ENCODE measurements around the gene MESP2. TPM values are rescaled to one million over a fixed set of nuclear protein-coding genes. Genes with fewer than 3 reads are reported as not detected.

Gene MESP2
- total and polyA plus RNA-seq, 2 of the 13 experiments (the other 11 are each of a cell fraction or from before 2014, with no cell fraction given), result not detected

- TF ChIP-seq DR1 (CRISPR knock-in tag; IDR thresholded peaks at IDR 0.05) (0 out of 2 replicates have a peak, but pooled peaks have one; percentile 19), GTF2F1 (IDR thresholded peaks at IDR 0.05; ENCODE audit: low read length) (no peak), ZNF629 (CRISPR knock-in tag; conservative IDR thresholded peaks at IDR 0.05) (peak; percentile 87), HDAC1 (CRISPR knock-in tag; IDR thresholded peaks at IDR 0.05) (peak; percentile 7; the same call in 1 of the 2 replicates), TARDBP (CRISPR knock-in tag; IDR thresholded peaks at IDR 0.05) (0 out of 2 replicates have a peak, but pooled peaks have one; percentile 37), FOXK1 (CRISPR knock-in tag; IDR thresholded peaks at IDR 0.05; ENCODE audit: borderline replicate concordance, low read depth) (no peak), SALL1 (CRISPR knock-in tag; IDR thresholded peaks at IDR 0.05) (0 out of 2 replicates have a peak, but pooled peaks have one; percentile 14), EZH2 (conservative IDR thresholded peaks at IDR 0.05; ENCODE audit: low read depth, low read length) (no peak), ZNF430 (CRISPR knock-in tag; IDR thresholded peaks at IDR 0.05) (0 out of 2 replicates have a peak, but pooled peaks have one; percentile 52), ADNP (CRISPR knock-in tag; IDR thresholded peaks at IDR 0.05) (0 out of 2 replicates have a peak, but pooled peaks have one; percentile 17), TEAD3 (CRISPR knock-in tag; optimal IDR thresholded peaks at IDR 0.05; ENCODE audit: borderline replicate concordance) (peak; percentile 27), RBFOX2 (IDR thresholded peaks at IDR 0.05; ENCODE audit: low read depth, low read length) (no peak), TBX2 (CRISPR knock-in tag; IDR thresholded peaks at IDR 0.05; ENCODE audit: borderline replicate concordance) (peak; percentile 25; the same call in 1 of the 2 replicates), KLF11 (CRISPR knock-in tag; IDR thresholded peaks at IDR 0.05) (no peak), BORCS8-MEF2B (CRISPR knock-in tag; IDR thresholded peaks at IDR 0.05) (0 out of 2 replicates have a peak, but pooled peaks have one; percentile 17), NBN (conservative IDR thresholded peaks at IDR 0.05) (no peak)
- TF ChIP-seq, protein P1, sequence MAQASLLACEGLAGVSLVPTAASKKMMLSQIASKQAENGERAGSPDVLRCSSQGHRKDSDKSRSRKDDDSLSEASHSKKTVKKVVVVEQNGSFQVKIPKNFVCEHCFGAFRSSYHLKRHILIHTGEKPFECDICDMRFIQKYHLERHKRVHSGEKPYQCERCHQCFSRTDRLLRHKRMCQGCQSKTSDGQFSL (CRISPR knock-in tag; IDR thresholded peaks at IDR 0.05), result peak; percentile 57; the same call in 1 of the 2 replicates
- TF ChIP-seq, protein P2, sequence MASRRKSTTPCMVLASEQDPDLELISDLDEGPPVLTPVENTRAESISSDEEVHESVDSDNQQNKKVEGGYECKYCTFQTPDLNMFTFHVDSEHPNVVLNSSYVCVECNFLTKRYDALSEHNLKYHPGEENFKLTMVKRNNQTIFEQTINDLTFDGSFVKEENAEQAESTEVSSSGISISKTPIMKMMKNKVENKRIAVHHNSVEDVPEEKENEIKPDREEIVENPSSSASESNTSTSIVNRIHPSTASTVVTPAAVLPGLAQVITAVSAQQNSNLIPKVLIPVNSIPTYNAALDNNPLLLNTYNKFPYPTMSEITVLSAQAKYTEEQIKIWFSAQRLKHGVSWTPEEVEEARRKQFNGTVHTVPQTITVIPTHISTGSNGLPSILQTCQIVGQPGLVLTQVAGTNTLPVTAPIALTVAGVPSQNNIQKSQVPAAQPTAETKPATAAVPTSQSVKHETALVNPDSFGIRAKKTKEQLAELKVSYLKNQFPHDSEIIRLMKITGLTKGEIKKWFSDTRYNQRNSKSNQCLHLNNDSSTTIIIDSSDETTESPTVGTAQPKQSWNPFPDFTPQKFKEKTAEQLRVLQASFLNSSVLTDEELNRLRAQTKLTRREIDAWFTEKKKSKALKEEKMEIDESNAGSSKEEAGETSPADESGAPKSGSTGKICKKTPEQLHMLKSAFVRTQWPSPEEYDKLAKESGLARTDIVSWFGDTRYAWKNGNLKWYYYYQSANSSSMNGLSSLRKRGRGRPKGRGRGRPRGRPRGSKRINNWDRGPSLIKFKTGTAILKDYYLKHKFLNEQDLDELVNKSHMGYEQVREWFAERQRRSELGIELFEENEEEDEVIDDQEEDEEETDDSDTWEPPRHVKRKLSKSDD (CRISPR knock-in tag; IDR thresholded peaks at IDR 0.05; ENCODE audit: low read depth), result 0 out of 2 replicates have a peak, but pooled peaks have one; percentile 13
These were observed 37.4 kb downstream of the MESP2 start (continued) for GRCh38 chr15:89813381-89814111.
